HEK293 (cell line): ENCODE results near the gene GCLM.

Experiments
- GLI4 ChIP-seq: fragments of 450-650 bp; formaldehyde crosslinking; IDR thresholded peaks from 2 replicates; pipeline ENCODE4 v1.5.1; 2016; ENCODE audit warnings: missing biosample characterization, missing genetic modification characterization
- GLIS2 ChIP-seq: fragments of 450-650 bp; formaldehyde crosslinking; IDR thresholded peaks from 2 replicates; pipeline ENCODE4 v1.5.1; 2016; ENCODE audit warnings: missing biosample characterization, missing genetic modification characterization
- MEIS1 ChIP-seq: sonication (generic); formaldehyde crosslinking; IDR thresholded peaks from 2 replicates; pipeline ENCODE4 v1.8.1; 2022; ENCODE audit warnings: missing genetic modification reagents, mild to moderate bottlenecking, borderline replicate concordance
- SP3 ChIP-seq: fragments of 450-650 bp; formaldehyde crosslinking; IDR thresholded peaks from 2 replicates; pipeline ENCODE4 v1.5.1; 2016; ENCODE audit warnings: missing biosample characterization, missing genetic modification characterization
- TRIM28 ChIP-seq: IDR thresholded peaks from 2 replicates; pipeline ENCODE4 v1.6.1; 2011; ENCODE audit warnings: low read length, control low read depth, borderline replicate concordance
- ZBTB21 ChIP-seq: fragments of 450-650 bp; formaldehyde crosslinking; IDR thresholded peaks from 2 replicates; pipeline ENCODE4 v1.5.1; 2017; ENCODE audit warnings: missing biosample characterization, missing genetic modification characterization
- ZBTB48 ChIP-seq: fragments of 450-650 bp; formaldehyde crosslinking; IDR thresholded peaks from 2 replicates; pipeline ENCODE4 v1.5.1; 2016; ENCODE audit warnings: missing biosample characterization, missing genetic modification characterization
- ZNF10 ChIP-seq: fragments of 450-650 bp; formaldehyde crosslinking; IDR thresholded peaks from 2 replicates; pipeline ENCODE4 v1.5.1; 2017; ENCODE audit warnings: missing biosample characterization, missing genetic modification characterization
- ZNF114 ChIP-seq: fragments of 450-650 bp; formaldehyde crosslinking; IDR thresholded peaks from 2 replicates; pipeline ENCODE4 v1.5.0; 2017; ENCODE audit warnings: missing biosample characterization, missing genetic modification characterization
- ZNF155 ChIP-seq: fragments of 450-650 bp; formaldehyde crosslinking; IDR thresholded peaks from 2 replicates; pipeline ENCODE4 v1.5.1; 2016; ENCODE audit warnings: missing biosample characterization, missing genetic modification characterization
- ZNF202 ChIP-seq: fragments of 450-650 bp; formaldehyde crosslinking; IDR thresholded peaks from 2 replicates; pipeline ENCODE4 v1.5.1; 2016; ENCODE audit warnings: missing biosample characterization, missing genetic modification characterization, borderline replicate concordance
- ZNF335 ChIP-seq: fragments of 450-650 bp; formaldehyde crosslinking; conservative IDR thresholded peaks from 2 replicates; pipeline ENCODE4 v1.5.1; 2016; ENCODE audit warnings: missing biosample characterization, missing genetic modification characterization
- ZNF341 ChIP-seq: fragments of 450-650 bp; formaldehyde crosslinking; IDR thresholded peaks from 2 replicates; pipeline ENCODE4; 2016; ENCODE audit warnings: low read depth, missing biosample characterization, missing genetic modification characterization
- ZNF391 ChIP-seq: fragments of 450-650 bp; formaldehyde crosslinking; IDR thresholded peaks from 2 replicates; pipeline ENCODE4 v1.5.1; 2016; ENCODE audit warnings: low read depth, missing biosample characterization, missing genetic modification characterization, borderline replicate concordance
- ZNF416 ChIP-seq: fragments of 450-650 bp; formaldehyde crosslinking; IDR thresholded peaks from 2 replicates; pipeline ENCODE4 v1.5.1; 2016; ENCODE audit warnings: missing biosample characterization, missing genetic modification characterization
- ZNF473 ChIP-seq: fragments of 450-650 bp; formaldehyde crosslinking; IDR thresholded peaks from 2 replicates; pipeline ENCODE4 v1.5.1; 2017; ENCODE audit warnings: missing biosample characterization, missing genetic modification characterization
- ZNF548 ChIP-seq: fragments of 450-650 bp; formaldehyde crosslinking; IDR thresholded peaks from 2 replicates; pipeline ENCODE4 v1.5.1; 2016; ENCODE audit warnings: missing biosample characterization, missing genetic modification characterization
- ZNF555 ChIP-seq: fragments of 450-650 bp; formaldehyde crosslinking; conservative IDR thresholded peaks from 2 replicates; pipeline ENCODE4 v1.5.1; 2017; ENCODE audit warnings: missing biosample characterization, mild to moderate bottlenecking, missing genetic modification characterization, inconsistent platforms
- ZNF596 ChIP-seq: fragments of 450-650 bp; IDR thresholded peaks from 2 replicates; pipeline ENCODE4 v1.5.0; 2018; ENCODE audit warnings: missing biosample characterization, mild to moderate bottlenecking, missing genetic modification characterization, moderate library complexity
- ZNF658 ChIP-seq: fragments of 450-650 bp; formaldehyde crosslinking; IDR thresholded peaks from 2 replicates; pipeline ENCODE4; 2016; ENCODE audit warnings: missing biosample characterization, missing genetic modification characterization
- ZNF707 ChIP-seq: fragments of 450-650 bp; formaldehyde crosslinking; IDR thresholded peaks from 2 replicates; pipeline ENCODE4 v1.5.1; 2016; ENCODE audit warnings: missing biosample characterization, missing genetic modification characterization
- ZSCAN16 ChIP-seq: fragments of 450-650 bp; formaldehyde crosslinking; IDR thresholded peaks from 2 replicates; pipeline ENCODE4 v1.5.1; 2016; ENCODE audit warnings: missing biosample characterization, missing genetic modification characterization
- TF ChIP-seq, protein P1 (sequence below): fragments of 450-650 bp; formaldehyde crosslinking; conservative IDR thresholded peaks from 2 replicates; pipeline ENCODE4 v1.5.1; 2016; ENCODE audit warnings: low read depth, missing biosample characterization, missing genetic modification characterization
- TF ChIP-seq, protein P2 (sequence below): fragments of 450-650 bp; formaldehyde crosslinking; IDR thresholded peaks from 2 replicates; pipeline ENCODE4 v1.5.1; 2016; ENCODE audit warnings: missing biosample characterization, missing genetic modification characterization
- TF ChIP-seq, protein P3 (sequence below): fragments of 450-650 bp; formaldehyde crosslinking; IDR thresholded peaks from 2 replicates; pipeline ENCODE4; 2016; ENCODE audit warnings: missing biosample characterization, missing genetic modification characterization
- TF ChIP-seq, protein P4 (sequence below): fragments of 450-650 bp; formaldehyde crosslinking; IDR thresholded peaks from 2 replicates; pipeline ENCODE4 v1.5.1; 2016; ENCODE audit warnings: missing biosample characterization, missing genetic modification characterization, borderline replicate concordance
- TF ChIP-seq, protein P5 (sequence below): fragments of 450-650 bp; formaldehyde crosslinking; IDR thresholded peaks from 2 replicates; pipeline ENCODE4 v1.5.1; 2016; ENCODE audit warnings: missing biosample characterization, missing genetic modification characterization

GCLM gene

DNA sequence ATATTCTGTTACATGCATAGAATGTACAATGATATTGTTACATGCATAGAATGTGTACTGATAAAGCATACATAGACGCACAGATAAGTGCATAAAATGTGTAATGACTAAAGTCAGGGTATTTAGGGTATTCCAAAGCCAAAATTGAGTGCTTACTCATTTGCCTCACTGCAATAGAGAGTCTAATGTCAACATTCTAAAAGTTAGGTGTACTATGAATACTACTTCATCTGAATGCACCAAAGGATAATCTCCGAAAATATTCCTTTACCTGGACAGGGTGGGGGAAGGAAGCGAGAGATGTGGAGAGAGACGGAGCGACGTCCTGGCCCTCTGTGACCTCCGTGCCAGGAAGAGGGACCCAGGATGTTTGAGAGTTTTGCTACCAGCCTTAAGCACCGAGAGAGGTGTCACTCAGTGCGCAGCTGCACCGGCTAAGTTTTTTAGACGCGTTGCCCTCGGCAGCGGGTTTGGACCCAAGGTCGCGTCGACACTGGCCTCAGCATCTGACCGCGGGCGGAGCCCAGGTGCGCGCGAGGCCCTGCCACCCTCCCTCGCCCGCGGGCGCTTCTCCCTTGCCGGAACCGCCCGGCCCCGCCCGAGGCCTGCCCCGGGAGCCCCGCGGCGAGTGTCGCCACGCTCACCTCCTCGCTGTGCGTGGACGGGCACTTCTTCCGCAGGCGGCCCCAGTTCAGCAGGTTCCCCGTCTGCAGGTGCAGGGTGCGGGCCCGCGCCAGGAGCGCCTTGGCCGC lies 660 bp downstream of the GCLM start (continued):
- TF ChIP-seq, protein P1, sequence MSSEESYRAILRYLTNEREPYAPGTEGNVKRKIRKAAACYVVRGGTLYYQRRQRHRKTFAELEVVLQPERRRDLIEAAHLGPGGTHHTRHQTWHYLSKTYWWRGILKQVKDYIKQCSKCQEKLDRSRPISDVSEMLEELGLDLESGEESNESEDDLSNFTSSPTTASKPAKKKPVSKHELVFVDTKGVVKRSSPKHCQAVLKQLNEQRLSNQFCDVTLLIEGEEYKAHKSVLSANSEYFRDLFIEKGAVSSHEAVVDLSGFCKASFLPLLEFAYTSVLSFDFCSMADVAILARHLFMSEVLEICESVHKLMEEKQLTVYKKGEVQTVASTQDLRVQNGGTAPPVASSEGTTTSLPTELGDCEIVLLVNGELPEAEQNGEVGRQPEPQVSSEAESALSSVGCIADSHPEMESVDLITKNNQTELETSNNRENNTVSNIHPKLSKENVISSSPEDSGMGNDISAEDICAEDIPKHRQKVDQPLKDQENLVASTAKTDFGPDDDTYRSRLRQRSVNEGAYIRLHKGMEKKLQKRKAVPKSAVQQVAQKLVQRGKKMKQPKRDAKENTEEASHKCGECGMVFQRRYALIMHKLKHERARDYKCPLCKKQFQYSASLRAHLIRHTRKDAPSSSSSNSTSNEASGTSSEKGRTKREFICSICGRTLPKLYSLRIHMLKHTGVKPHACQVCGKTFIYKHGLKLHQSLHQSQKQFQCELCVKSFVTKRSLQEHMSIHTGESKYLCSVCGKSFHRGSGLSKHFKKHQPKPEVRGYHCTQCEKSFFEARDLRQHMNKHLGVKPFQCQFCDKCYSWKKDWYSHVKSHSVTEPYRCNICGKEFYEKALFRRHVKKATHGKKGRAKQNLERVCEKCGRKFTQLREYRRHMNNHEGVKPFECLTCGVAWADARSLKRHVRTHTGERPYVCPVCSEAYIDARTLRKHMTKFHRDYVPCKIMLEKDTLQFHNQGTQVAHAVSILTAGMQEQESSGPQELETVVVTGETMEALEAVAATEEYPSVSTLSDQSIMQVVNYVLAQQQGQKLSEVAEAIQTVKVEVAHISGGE (tag by site-specific recombination): no peak
- TF ChIP-seq ZNF10 (tag by site-specific recombination) (no peak), ZNF335 (peak; percentile 70), ZNF202 (tag by site-specific recombination) (no peak), ZNF473 (tag by site-specific recombination) (no peak), ZNF548 (tag by site-specific recombination) (no peak), SP3 (tag by site-specific recombination) (0 out of 2 replicates have a peak, but pooled peaks have one; percentile 11), ZNF341 (no peak), TRIM28 (no peak), GLIS2 (tag by site-specific recombination) (no peak), ZBTB21 (no peak), ZNF658 (tag by site-specific recombination) (no peak), ZBTB48 (tag by site-specific recombination) (peak; percentile 54; the same call in 1 of the 2 replicates), ZNF596 (no peak), ZNF391 (tag by site-specific recombination) (no peak), ZNF416 (tag by site-specific recombination) (no peak), ZNF555 (tag by site-specific recombination) (no peak), ZNF114 (no peak), MEIS1 (CRISPR knock-in tag) (no peak), ZNF707 (tag by site-specific recombination) (no peak), GLI4 (tag by site-specific recombination) (no peak), ZNF155 (tag by site-specific recombination) (no peak), ZSCAN16 (tag by site-specific recombination) (no peak)
- TF ChIP-seq, protein P2, sequence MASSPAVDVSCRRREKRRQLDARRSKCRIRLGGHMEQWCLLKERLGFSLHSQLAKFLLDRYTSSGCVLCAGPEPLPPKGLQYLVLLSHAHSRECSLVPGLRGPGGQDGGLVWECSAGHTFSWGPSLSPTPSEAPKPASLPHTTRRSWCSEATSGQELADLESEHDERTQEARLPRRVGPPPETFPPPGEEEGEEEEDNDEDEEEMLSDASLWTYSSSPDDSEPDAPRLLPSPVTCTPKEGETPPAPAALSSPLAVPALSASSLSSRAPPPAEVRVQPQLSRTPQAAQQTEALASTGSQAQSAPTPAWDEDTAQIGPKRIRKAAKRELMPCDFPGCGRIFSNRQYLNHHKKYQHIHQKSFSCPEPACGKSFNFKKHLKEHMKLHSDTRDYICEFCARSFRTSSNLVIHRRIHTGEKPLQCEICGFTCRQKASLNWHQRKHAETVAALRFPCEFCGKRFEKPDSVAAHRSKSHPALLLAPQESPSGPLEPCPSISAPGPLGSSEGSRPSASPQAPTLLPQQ (tag by site-specific recombination): no peak
- TF ChIP-seq, protein P3, sequence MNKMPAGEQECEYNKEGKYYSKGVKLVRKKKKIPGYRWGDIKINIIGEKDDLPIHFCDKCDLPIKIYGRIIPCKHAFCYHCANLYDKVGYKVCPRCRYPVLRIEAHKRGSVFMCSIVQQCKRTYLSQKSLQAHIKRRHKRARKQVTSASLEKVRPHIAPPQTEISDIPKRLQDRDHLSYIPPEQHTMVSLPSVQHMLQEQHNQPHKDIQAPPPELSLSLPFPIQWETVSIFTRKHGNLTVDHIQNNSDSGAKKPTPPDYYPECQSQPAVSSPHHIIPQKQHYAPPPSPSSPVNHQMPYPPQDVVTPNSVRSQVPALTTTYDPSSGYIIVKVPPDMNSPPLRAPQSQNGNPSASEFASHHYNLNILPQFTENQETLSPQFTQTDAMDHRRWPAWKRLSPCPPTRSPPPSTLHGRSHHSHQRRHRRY (tag by site-specific recombination): no peak
- TF ChIP-seq, protein P4, sequence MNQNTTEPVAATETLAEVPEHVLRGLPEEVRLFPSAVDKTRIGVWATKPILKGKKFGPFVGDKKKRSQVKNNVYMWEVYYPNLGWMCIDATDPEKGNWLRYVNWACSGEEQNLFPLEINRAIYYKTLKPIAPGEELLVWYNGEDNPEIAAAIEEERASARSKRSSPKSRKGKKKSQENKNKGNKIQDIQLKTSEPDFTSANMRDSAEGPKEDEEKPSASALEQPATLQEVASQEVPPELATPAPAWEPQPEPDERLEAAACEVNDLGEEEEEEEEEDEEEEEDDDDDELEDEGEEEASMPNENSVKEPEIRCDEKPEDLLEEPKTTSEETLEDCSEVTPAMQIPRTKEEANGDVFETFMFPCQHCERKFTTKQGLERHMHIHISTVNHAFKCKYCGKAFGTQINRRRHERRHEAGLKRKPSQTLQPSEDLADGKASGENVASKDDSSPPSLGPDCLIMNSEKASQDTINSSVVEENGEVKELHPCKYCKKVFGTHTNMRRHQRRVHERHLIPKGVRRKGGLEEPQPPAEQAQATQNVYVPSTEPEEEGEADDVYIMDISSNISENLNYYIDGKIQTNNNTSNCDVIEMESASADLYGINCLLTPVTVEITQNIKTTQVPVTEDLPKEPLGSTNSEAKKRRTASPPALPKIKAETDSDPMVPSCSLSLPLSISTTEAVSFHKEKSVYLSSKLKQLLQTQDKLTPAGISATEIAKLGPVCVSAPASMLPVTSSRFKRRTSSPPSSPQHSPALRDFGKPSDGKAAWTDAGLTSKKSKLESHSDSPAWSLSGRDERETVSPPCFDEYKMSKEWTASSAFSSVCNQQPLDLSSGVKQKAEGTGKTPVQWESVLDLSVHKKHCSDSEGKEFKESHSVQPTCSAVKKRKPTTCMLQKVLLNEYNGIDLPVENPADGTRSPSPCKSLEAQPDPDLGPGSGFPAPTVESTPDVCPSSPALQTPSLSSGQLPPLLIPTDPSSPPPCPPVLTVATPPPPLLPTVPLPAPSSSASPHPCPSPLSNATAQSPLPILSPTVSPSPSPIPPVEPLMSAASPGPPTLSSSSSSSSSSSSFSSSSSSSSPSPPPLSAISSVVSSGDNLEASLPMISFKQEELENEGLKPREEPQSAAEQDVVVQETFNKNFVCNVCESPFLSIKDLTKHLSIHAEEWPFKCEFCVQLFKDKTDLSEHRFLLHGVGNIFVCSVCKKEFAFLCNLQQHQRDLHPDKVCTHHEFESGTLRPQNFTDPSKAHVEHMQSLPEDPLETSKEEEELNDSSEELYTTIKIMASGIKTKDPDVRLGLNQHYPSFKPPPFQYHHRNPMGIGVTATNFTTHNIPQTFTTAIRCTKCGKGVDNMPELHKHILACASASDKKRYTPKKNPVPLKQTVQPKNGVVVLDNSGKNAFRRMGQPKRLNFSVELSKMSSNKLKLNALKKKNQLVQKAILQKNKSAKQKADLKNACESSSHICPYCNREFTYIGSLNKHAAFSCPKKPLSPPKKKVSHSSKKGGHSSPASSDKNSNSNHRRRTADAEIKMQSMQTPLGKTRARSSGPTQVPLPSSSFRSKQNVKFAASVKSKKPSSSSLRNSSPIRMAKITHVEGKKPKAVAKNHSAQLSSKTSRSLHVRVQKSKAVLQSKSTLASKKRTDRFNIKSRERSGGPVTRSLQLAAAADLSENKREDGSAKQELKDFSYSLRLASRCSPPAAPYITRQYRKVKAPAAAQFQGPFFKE: no peak
- TF ChIP-seq, protein P5, sequence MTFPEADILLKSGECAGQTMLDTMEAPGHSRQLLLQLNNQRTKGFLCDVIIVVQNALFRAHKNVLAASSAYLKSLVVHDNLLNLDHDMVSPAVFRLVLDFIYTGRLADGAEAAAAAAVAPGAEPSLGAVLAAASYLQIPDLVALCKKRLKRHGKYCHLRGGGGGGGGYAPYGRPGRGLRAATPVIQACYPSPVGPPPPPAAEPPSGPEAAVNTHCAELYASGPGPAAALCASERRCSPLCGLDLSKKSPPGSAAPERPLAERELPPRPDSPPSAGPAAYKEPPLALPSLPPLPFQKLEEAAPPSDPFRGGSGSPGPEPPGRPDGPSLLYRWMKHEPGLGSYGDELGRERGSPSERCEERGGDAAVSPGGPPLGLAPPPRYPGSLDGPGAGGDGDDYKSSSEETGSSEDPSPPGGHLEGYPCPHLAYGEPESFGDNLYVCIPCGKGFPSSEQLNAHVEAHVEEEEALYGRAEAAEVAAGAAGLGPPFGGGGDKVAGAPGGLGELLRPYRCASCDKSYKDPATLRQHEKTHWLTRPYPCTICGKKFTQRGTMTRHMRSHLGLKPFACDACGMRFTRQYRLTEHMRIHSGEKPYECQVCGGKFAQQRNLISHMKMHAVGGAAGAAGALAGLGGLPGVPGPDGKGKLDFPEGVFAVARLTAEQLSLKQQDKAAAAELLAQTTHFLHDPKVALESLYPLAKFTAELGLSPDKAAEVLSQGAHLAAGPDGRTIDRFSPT (tag by site-specific recombination): peak; percentile 60; the same call in 1 of the 2 replicates
